ENCODE measurements around the gene ZNF653. TPM values are rescaled to one million over a fixed set of nuclear protein-coding genes. Genes with fewer than 3 reads are reported as not detected.
"Not testable (repeated sequence)": the region's sequence is repeated elsewhere in the genome, so short reads cannot be mapped to it uniquely, and the experiment has no call there.

ZNF653 gene
- total RNA-seq, 2 experiments from 2014 or later, result 15.6 to 16.5 TPM

GRCh38 chr19:11475343-11475742 is 30.3 kb downstream of the ZNF653 start:
- H3K4me1 Mint-ChIP-seq; H3K9me3 Mint-ChIP-seq; CTCF ChIA-PET; POLR2A ChIA-PET; H3K4me3 Mint-ChIP-seq; H3K36me3 Mint-ChIP-seq (ENCODE audit: low read depth); H3K27ac Mint-ChIP-seq; DNase-seq: not testable (repeated sequence)
- H3K27me3 Mint-ChIP-seq, result peaks cover 35% of the 10 kb centered on the region

GRCh38 chr19:11473725-11474124 is 31.9 kb downstream of the ZNF653 start:
- no peaks in the 10 kb centered on the region for H3K4me1 Mint-ChIP-seq
- no peak overlapping the region for H3K27ac Mint-ChIP-seq
- peaks cover 30% of the 10 kb centered on the region for H3K27me3 Mint-ChIP-seq
- no peaks in the 10 kb centered on the region for H3K9me3 Mint-ChIP-seq
- no peaks in the 10 kb centered on the region for H3K36me3 Mint-ChIP-seq (ENCODE audit: low read depth)
- POLR2A ChIA-PET, result interaction anchor here (1.1 kb wide), 1 partner anchor 39 kb away, joined by 3 read pairs; the partner anchor contains the start of genes ODAD3 and PRKCSH
- DNase-seq, result no peak
- CTCF ChIA-PET, result interaction anchor here (0.6 to 1.0 kb wide), 2 partner anchors 18 to 21 kb away, joined by 3 read pairs; no protein-coding TSS in a partner anchor
- H3K4me3 Mint-ChIP-seq, result no peak overlapping the region

GRCh38 chr19:11468266-11468845 is 37.3 kb downstream of the ZNF653 start:
- H3K4me1 Mint-ChIP-seq; H3K27ac Mint-ChIP-seq; H3K9me3 Mint-ChIP-seq; H3K36me3 Mint-ChIP-seq (ENCODE audit: low read depth); H3K4me3 Mint-ChIP-seq; DNase-seq; POLR2A ChIA-PET; H3K27me3 Mint-ChIP-seq: not testable (repeated sequence)
- CTCF ChIA-PET, result interaction anchor here (1.2 kb wide), 1 partner anchor 9 kb away, joined by 4 read pairs; no protein-coding TSS in a partner anchor

GRCh38 chr19:11465600-11465999 is 40.0 kb downstream of the ZNF653 start:
- no peaks in the 10 kb centered on the region for H3K27me3 Mint-ChIP-seq
- no peaks in the 10 kb centered on the region for H3K4me1 Mint-ChIP-seq
- H3K4me3 Mint-ChIP-seq, result no peak overlapping the region
- POLR2A ChIA-PET, result no interaction called here
- CTCF ChIA-PET, result no interaction called here
- DNase-seq, result no peak
- H3K9me3 Mint-ChIP-seq, result no peaks in the 10 kb centered on the region
- H3K27ac Mint-ChIP-seq, result no peak overlapping the region
- H3K36me3 Mint-ChIP-seq (ENCODE audit: low read depth), result no peaks in the 10 kb centered on the region

- peaks cover 4% of the 10 kb centered on the region for H3K27me3 Mint-ChIP-seq
- H3K36me3 Mint-ChIP-seq (ENCODE audit: low read depth), result no peaks in the 10 kb centered on the region
- CTCF ChIA-PET, result interaction anchor here (0.6 kb wide), 1 partner anchor 12 kb away, joined by 3 read pairs; no protein-coding TSS in a partner anchor
- H3K27ac Mint-ChIP-seq, result no peak overlapping the region
- POLR2A ChIA-PET, result no interaction called here
- H3K9me3 Mint-ChIP-seq, result no peaks in the 10 kb centered on the region
- H3K4me3 Mint-ChIP-seq, result no peak overlapping the region
- no peaks in the 10 kb centered on the region for H3K4me1 Mint-ChIP-seq
- DNase-seq, result no peak
Observed at GRCh38 chr19:11464333-11465265, 41.0 kb downstream of the ZNF653 start.

GRCh38 chr19:11463391-11463790 is 42.2 kb downstream of the ZNF653 start:
- Mint-ChIP-seq H3K36me3 (ENCODE audit: low read depth) (no peaks in the 10 kb centered on the region), H3K27me3 (peaks cover 4% of the 10 kb centered on the region), H3K4me1 (no peaks in the 10 kb centered on the region), H3K27ac (no peak overlapping the region), H3K9me3 (no peaks in the 10 kb centered on the region), H3K4me3 (no peak overlapping the region)
- CTCF ChIA-PET, result no interaction called here
- POLR2A ChIA-PET, result no interaction called here
- no peak for DNase-seq

- CTCF ChIA-PET, result interaction anchor here (0.7 to 1.0 kb wide), 2 partner anchors 9 to 21 kb away, joined by 3 to 4 read pairs; no protein-coding TSS in a partner anchor
- POLR2A ChIA-PET, result no interaction called here
Observed at GRCh38 chr19:11461453-11461852, 44.2 kb downstream of the ZNF653 start.

GRCh38 chr19:11460207-11460606 is 45.4 kb downstream of the ZNF653 start:
- DNase-seq, result peak; percentile 24
- ChIA-PET POLR2A (no interaction called here), CTCF (interaction anchor here (0.5 to 1.0 kb wide), 2 partner anchors 8 to 177 kb away, joined by 3 to 4 read pairs; no protein-coding TSS in a partner anchor)
- H3K4me1 Mint-ChIP-seq, result no peaks in the 10 kb centered on the region
- H3K4me3 Mint-ChIP-seq, result no peak overlapping the region
- no peak overlapping the region for H3K27ac Mint-ChIP-seq
- peaks cover 4% of the 10 kb centered on the region for H3K27me3 Mint-ChIP-seq
- no peaks in the 10 kb centered on the region for H3K36me3 Mint-ChIP-seq (ENCODE audit: low read depth)
- no peaks in the 10 kb centered on the region for H3K9me3 Mint-ChIP-seq

More at GRCh38 chr19:11461453-11461852, 44.2 kb downstream of the ZNF653 start:
- no peak for DNase-seq
- Mint-ChIP-seq H3K4me3 (no peak overlapping the region), H3K27me3 (peaks cover 4% of the 10 kb centered on the region), H3K27ac (no peak overlapping the region), H3K4me1 (no peaks in the 10 kb centered on the region), H3K36me3 (ENCODE audit: low read depth) (no peaks in the 10 kb centered on the region), H3K9me3 (no peaks in the 10 kb centered on the region)

GRCh38 chr19:11458912-11459311 is 46.7 kb downstream of the ZNF653 start:
- ChIA-PET POLR2A (interaction anchor here (0.8 kb wide), 1 partner anchor 24 kb away, joined by 3 read pairs; no protein-coding TSS in a partner anchor), CTCF (interaction anchor here (1.0 to 1.1 kb wide), 2 partner anchors 9 to 24 kb away, joined by 4 to 5 read pairs; no protein-coding TSS in a partner anchor)
- not testable (repeated sequence) for H3K4me1 Mint-ChIP-seq; H3K4me3 Mint-ChIP-seq; DNase-seq; H3K9me3 Mint-ChIP-seq; H3K27me3 Mint-ChIP-seq; H3K36me3 Mint-ChIP-seq (ENCODE audit: low read depth); H3K27ac Mint-ChIP-seq

GRCh38 chr19:11458236-11458900 is 47.3 kb downstream of the ZNF653 start:
- Mint-ChIP-seq H3K4me1 (no peaks in the 10 kb centered on the region), H3K4me3 (no peak overlapping the region), H3K9me3 (no peaks in the 10 kb centered on the region), H3K27me3 (peaks cover 4% of the 10 kb centered on the region), H3K36me3 (ENCODE audit: low read depth) (no peaks in the 10 kb centered on the region), H3K27ac (no peak overlapping the region)
- POLR2A ChIA-PET, result interaction anchor here (0.8 kb wide), 1 partner anchor 24 kb away, joined by 3 read pairs; no protein-coding TSS in a partner anchor
- CTCF ChIA-PET, result no interaction called here
- no peak for DNase-seq

- Mint-ChIP-seq H3K4me1 (no peaks in the 10 kb centered on the region), H3K4me3 (no peak overlapping the region), H3K9me3 (no peaks in the 10 kb centered on the region), H3K36me3 (ENCODE audit: low read depth) (no peaks in the 10 kb centered on the region), H3K27ac (no peak overlapping the region), H3K27me3 (peaks cover 4% of the 10 kb centered on the region)
- ChIA-PET CTCF (no interaction called here), POLR2A (no interaction called here)
- no peak for DNase-seq
Observed at GRCh38 chr19:11457831-11458230, 47.8 kb downstream of the ZNF653 start.

- CTCF ChIA-PET, result interaction anchor here (2.2 kb wide), 1 partner anchor 25 kb away, joined by 5 read pairs; no protein-coding TSS in a partner anchor
- Mint-ChIP-seq H3K4me3 (no peak overlapping the region), H3K27me3 (peaks cover 4% of the 10 kb centered on the region), H3K4me1 (no peaks in the 10 kb centered on the region), H3K36me3 (ENCODE audit: low read depth) (no peaks in the 10 kb centered on the region), H3K27ac (no peak overlapping the region), H3K9me3 (no peaks in the 10 kb centered on the region)
- DNase-seq, result no peak
- POLR2A ChIA-PET, result no interaction called here
Observed at GRCh38 chr19:11457115-11457514, 48.5 kb downstream of the ZNF653 start.

GRCh38 chr19:11456659-11457058 is 49.0 kb downstream of the ZNF653 start:
- no peaks in the 10 kb centered on the region for H3K36me3 Mint-ChIP-seq (ENCODE audit: low read depth)
- no peaks in the 10 kb centered on the region for H3K9me3 Mint-ChIP-seq
- H3K27me3 Mint-ChIP-seq, result peaks cover 4% of the 10 kb centered on the region
- CTCF ChIA-PET, result interaction anchor here (2.2 kb wide), 1 partner anchor 26 kb away, joined by 5 read pairs; no protein-coding TSS in a partner anchor
- no peak overlapping the region for H3K27ac Mint-ChIP-seq
- POLR2A ChIA-PET, result no interaction called here
- H3K4me1 Mint-ChIP-seq, result no peaks in the 10 kb centered on the region
- no peak overlapping the region for H3K4me3 Mint-ChIP-seq
- no peak for DNase-seq

Data from activated CD4-positive, alpha-beta memory T cell treated with anti-CD3 and anti-CD28 coated beads, Interleukin-2, amount 10 ng/mL, durations not matched to agents 7 days and 5 days (primary cell).